HEK293 (cell line): ENCODE results near the gene PIP4K2A.

Experiments used
- BCL11B ChIP-seq: fragments of 450-650 bp; formaldehyde crosslinking; IDR thresholded peaks from 2 replicates; pipeline ENCODE4 v1.5.1; 2016; ENCODE audit warnings: low read depth, missing biosample characterization, missing genetic modification characterization
- BCL6B ChIP-seq: fragments of 450-650 bp; formaldehyde crosslinking; IDR thresholded peaks from 2 replicates; pipeline ENCODE4 v1.5.1; 2017; ENCODE audit warnings: missing biosample characterization, missing genetic modification characterization
- GLIS1 ChIP-seq: fragments of 450-650 bp; formaldehyde crosslinking; IDR thresholded peaks from 2 replicates; pipeline ENCODE4 v1.5.1; 2016; ENCODE audit warnings: missing biosample characterization, missing genetic modification characterization
- HOXC10 ChIP-seq: sonication (generic); formaldehyde crosslinking; IDR thresholded peaks from 2 replicates; pipeline ENCODE4 v1.8.1; 2023; ENCODE audit warnings: mild to moderate bottlenecking, missing genetic modification reagents
- KLF1 ChIP-seq: fragments of 450-650 bp; formaldehyde crosslinking; IDR thresholded peaks from 2 replicates; pipeline ENCODE4 v1.5.1; 2016; ENCODE audit warnings: missing biosample characterization, missing genetic modification characterization
- MZF1 ChIP-seq: fragments of 450-650 bp; formaldehyde crosslinking; IDR thresholded peaks from 2 replicates; pipeline ENCODE4 v1.5.1; 2017; ENCODE audit warnings: missing biosample characterization, missing genetic modification characterization, borderline replicate concordance
- REPIN1 ChIP-seq: fragments of 450-650 bp; formaldehyde crosslinking; IDR thresholded peaks from 2 replicates; pipeline ENCODE4 v1.5.1; 2017; ENCODE audit warnings: missing biosample characterization, missing genetic modification characterization, low read depth
- TRIM28 ChIP-seq: IDR thresholded peaks from 2 replicates; pipeline ENCODE4 v1.6.1; 2011; ENCODE audit warnings: low read length, control low read depth, borderline replicate concordance
- ZBTB17 ChIP-seq: fragments of 450-650 bp; formaldehyde crosslinking; IDR thresholded peaks from 2 replicates; pipeline ENCODE4 v1.5.1; 2016; ENCODE audit warnings: missing biosample characterization, missing genetic modification characterization
- ZFP41 ChIP-seq: fragments of 450-650 bp; formaldehyde crosslinking; IDR thresholded peaks from 2 replicates; pipeline ENCODE4 v1.5.1; 2016; ENCODE audit warnings: missing biosample characterization, missing genetic modification characterization, borderline replicate concordance
- ZIC2 ChIP-seq: fragments of 450-650 bp; formaldehyde crosslinking; IDR thresholded peaks from 2 replicates; pipeline ENCODE4 v1.5.1; 2016; ENCODE audit warnings: missing biosample characterization, missing genetic modification characterization
- ZNF175 ChIP-seq: fragments of 450-650 bp; formaldehyde crosslinking; IDR thresholded peaks from 2 replicates; pipeline ENCODE4 v1.5.1; 2016; ENCODE audit warnings: missing biosample characterization, missing genetic modification characterization
- ZNF184 ChIP-seq: fragments of 450-650 bp; IDR thresholded peaks from 2 replicates; pipeline ENCODE4 v1.5.1; 2018; ENCODE audit warnings: missing biosample characterization, mild to moderate bottlenecking, missing genetic modification characterization
- ZNF23 ChIP-seq: fragments of 450-650 bp; formaldehyde crosslinking; IDR thresholded peaks from 2 replicates; pipeline ENCODE4 v1.5.1; 2016; ENCODE audit warnings: missing biosample characterization, missing genetic modification characterization, borderline replicate concordance
- ZNF302 ChIP-seq: fragments of 450-650 bp; formaldehyde crosslinking; IDR thresholded peaks from 2 replicates; pipeline ENCODE4 v1.5.1; 2016; ENCODE audit warnings: missing biosample characterization, missing genetic modification characterization, low read depth
- ZNF37A ChIP-seq: fragments of 450-650 bp; IDR thresholded peaks from 2 replicates; pipeline ENCODE4 v1.5.1; 2018; ENCODE audit warnings: missing biosample characterization, missing genetic modification characterization
- ZNF518A ChIP-seq: fragments of 450-650 bp; formaldehyde crosslinking; conservative IDR thresholded peaks from 2 replicates; pipeline ENCODE4 v1.5.1; 2016; ENCODE audit warnings: low read depth, missing biosample characterization, missing genetic modification characterization
- ZNF549 ChIP-seq: fragments of 450-650 bp; IDR thresholded peaks from 2 replicates; pipeline ENCODE4 v1.5.1; 2018; ENCODE audit warnings: missing biosample characterization, missing genetic modification characterization, mild to moderate bottlenecking, inconsistent platforms, moderate library complexity
- ZNF558 ChIP-seq: fragments of 450-650 bp; formaldehyde crosslinking; IDR thresholded peaks from 2 replicates; pipeline ENCODE4 v1.5.1; 2016; ENCODE audit warnings: missing biosample characterization, missing genetic modification characterization
- ZNF626 ChIP-seq: fragments of 450-650 bp; sonication (Bioruptor Pico); formaldehyde crosslinking; IDR thresholded peaks from 2 replicates; pipeline ENCODE4 v1.5.1; 2018; ENCODE audit warnings: missing biosample characterization, missing genetic modification characterization, inconsistent platforms
- ZNF654 ChIP-seq: fragments of 450-650 bp; formaldehyde crosslinking; IDR thresholded peaks from 2 replicates; pipeline ENCODE4 v1.5.1; 2016; ENCODE audit warnings: low read depth, missing biosample characterization, missing genetic modification characterization
- ZNF701 ChIP-seq: fragments of 450-650 bp; formaldehyde crosslinking; IDR thresholded peaks from 2 replicates; pipeline ENCODE4 v1.5.1; 2016; ENCODE audit warnings: missing biosample characterization, missing genetic modification characterization
- ZNF768 ChIP-seq: fragments of 450-650 bp; formaldehyde crosslinking; IDR thresholded peaks from 2 replicates; pipeline ENCODE4 v1.5.1; 2018; ENCODE audit warnings: missing biosample characterization, mild to moderate bottlenecking, missing genetic modification characterization
- ZNF777 ChIP-seq: fragments of 450-650 bp; formaldehyde crosslinking; IDR thresholded peaks from 2 replicates; pipeline ENCODE4 v1.5.1; 2017; ENCODE audit warnings: missing biosample characterization, missing genetic modification characterization, borderline replicate concordance
- ZSCAN18 ChIP-seq: fragments of 450-650 bp; formaldehyde crosslinking; IDR thresholded peaks from 2 replicates; pipeline ENCODE4 v1.5.1; 2016; ENCODE audit warnings: missing biosample characterization, missing genetic modification characterization
- TF ChIP-seq, protein P1 (sequence below): fragments of 450-650 bp; formaldehyde crosslinking; IDR thresholded peaks from 2 replicates; pipeline ENCODE4 v1.5.0; 2017; ENCODE audit warnings: missing biosample characterization, missing genetic modification characterization, borderline replicate concordance
- TF ChIP-seq, protein P2 (sequence below): fragments of 450-650 bp; formaldehyde crosslinking; optimal IDR thresholded peaks from 2 replicates; pipeline ENCODE3; 2016; ENCODE audit warnings: missing biosample characterization, mild to moderate bottlenecking, missing genetic modification characterization

The PIP4K2A gene

GRCh38 chr10:22554461-22555182, 159.8 kb downstream of the PIP4K2A start (continued):
- TF ChIP-seq KLF1 (tag by site-specific recombination) (no peak), ZNF626 (tag by site-specific recombination) (no peak), ZNF23 (tag by site-specific recombination) (no peak), ZNF184 (no peak), TRIM28 (0 out of 2 replicates have a peak, but pooled peaks have one; percentile 63), BCL11B (no peak), ZNF654 (tag by site-specific recombination) (no peak), ZNF37A (no peak), ZNF302 (tag by site-specific recombination) (no peak), ZBTB17 (tag by site-specific recombination) (peak; percentile 95), HOXC10 (CRISPR knock-in tag) (no peak), ZNF558 (no peak), ZNF777 (tag by site-specific recombination) (no peak), MZF1 (tag by site-specific recombination) (peak; percentile 68), ZSCAN18 (tag by site-specific recombination) (no peak), ZNF518A (peak; percentile 29; the same call in 1 of the 2 replicates), ZIC2 (tag by site-specific recombination) (peak; percentile 83), ZNF175 (tag by site-specific recombination) (no peak), ZNF768 (tag by site-specific recombination) (no peak; the same call in 1 of the 2 replicates), ZNF701 (tag by site-specific recombination) (no peak), GLIS1 (tag by site-specific recombination) (peak; percentile 94), ZFP41 (tag by site-specific recombination) (no peak), ZNF549 (tag by site-specific recombination) (no peak), REPIN1 (tag by site-specific recombination) (no peak), BCL6B (tag by site-specific recombination) (no peak)
- TF ChIP-seq, protein P1, sequence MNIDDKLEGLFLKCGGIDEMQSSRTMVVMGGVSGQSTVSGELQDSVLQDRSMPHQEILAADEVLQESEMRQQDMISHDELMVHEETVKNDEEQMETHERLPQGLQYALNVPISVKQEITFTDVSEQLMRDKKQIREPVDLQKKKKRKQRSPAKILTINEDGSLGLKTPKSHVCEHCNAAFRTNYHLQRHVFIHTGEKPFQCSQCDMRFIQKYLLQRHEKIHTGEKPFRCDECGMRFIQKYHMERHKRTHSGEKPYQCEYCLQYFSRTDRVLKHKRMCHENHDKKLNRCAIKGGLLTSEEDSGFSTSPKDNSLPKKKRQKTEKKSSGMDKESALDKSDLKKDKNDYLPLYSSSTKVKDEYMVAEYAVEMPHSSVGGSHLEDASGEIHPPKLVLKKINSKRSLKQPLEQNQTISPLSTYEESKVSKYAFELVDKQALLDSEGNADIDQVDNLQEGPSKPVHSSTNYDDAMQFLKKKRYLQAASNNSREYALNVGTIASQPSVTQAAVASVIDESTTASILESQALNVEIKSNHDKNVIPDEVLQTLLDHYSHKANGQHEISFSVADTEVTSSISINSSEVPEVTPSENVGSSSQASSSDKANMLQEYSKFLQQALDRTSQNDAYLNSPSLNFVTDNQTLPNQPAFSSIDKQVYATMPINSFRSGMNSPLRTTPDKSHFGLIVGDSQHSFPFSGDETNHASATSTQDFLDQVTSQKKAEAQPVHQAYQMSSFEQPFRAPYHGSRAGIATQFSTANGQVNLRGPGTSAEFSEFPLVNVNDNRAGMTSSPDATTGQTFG (tag by site-specific recombination) = no peak
- TF ChIP-seq, protein P2, sequence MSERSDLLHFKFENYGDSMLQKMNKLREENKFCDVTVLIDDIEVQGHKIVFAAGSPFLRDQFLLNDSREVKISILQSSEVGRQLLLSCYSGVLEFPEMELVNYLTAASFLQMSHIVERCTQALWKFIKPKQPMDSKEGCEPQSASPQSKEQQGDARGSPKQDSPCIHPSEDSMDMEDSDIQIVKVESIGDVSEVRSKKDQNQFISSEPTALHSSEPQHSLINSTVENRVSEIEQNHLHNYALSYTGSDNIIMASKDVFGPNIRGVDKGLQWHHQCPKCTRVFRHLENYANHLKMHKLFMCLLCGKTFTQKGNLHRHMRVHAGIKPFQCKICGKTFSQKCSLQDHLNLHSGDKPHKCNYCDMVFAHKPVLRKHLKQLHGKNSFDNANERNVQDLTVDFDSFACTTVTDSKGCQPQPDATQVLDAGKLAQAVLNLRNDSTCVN (tag by site-specific recombination) = no peak
